HepG2 (cell line): ENCODE results near the gene FOSB. TPM values are rescaled to one million over a fixed set of nuclear protein-coding genes. Genes with fewer than 3 reads are reported as not detected.

Experiments used
- ARNT2 ChIP-seq: sonication (generic); formaldehyde crosslinking; IDR thresholded peaks from 2 replicates; pipeline ENCODE4 v1.8.0; 2022; ENCODE audit warnings: mild to moderate bottlenecking, low read depth, missing genetic modification reagents, moderate library complexity
- GATA4 ChIP-seq: sonication (generic); IDR thresholded peaks from 2 replicates; pipeline ENCODE4 v1.6.1; 2016; ENCODE audit warnings: antibody characterized with exemption, low read depth, borderline replicate concordance
- HNRNPLL ChIP-seq: fragments of 200-400 bp; formaldehyde crosslinking; IDR thresholded peaks from 2 replicates; pipeline ENCODE4 v1.6.1; 2017; ENCODE audit warnings: mild to moderate bottlenecking, low read depth, low read length; ENCODE audit not compliant: poor library complexity, severe bottlenecking
- KDM5B ChIP-seq: sonication (generic); formaldehyde crosslinking; IDR thresholded peaks from 2 replicates; pipeline ENCODE4 v1.4.0; 2020; ENCODE audit warnings: missing genetic modification reagents, mild to moderate bottlenecking, borderline replicate concordance
- KIAA2018 ChIP-seq: sonication (generic); formaldehyde crosslinking; IDR thresholded peaks from 2 replicates; pipeline ENCODE4 v1.5.0; 2020; ENCODE audit warnings: mild to moderate bottlenecking, missing genetic modification reagents, borderline replicate concordance
- RAD51 ChIP-seq: fragments of 450-650 bp; IDR thresholded peaks from 2 replicates; pipeline ENCODE4 v1.6.1; 2016; ENCODE audit warnings: borderline replicate concordance
- SRSF1 ChIP-seq: fragments of 200-400 bp; formaldehyde crosslinking; optimal IDR thresholded peaks from 2 replicates; pipeline ENCODE3; 2017; ENCODE audit warnings: mild to moderate bottlenecking, low read depth, low read length, moderate library complexity
- ZFX ChIP-seq: sonication (generic); formaldehyde crosslinking; IDR thresholded peaks from 2 replicates; pipeline ENCODE4 v1.4.0; 2020; ENCODE audit warnings: mild to moderate bottlenecking, low read depth, missing genetic modification reagents, moderate library complexity
- ZNF12 ChIP-seq: sonication (generic); formaldehyde crosslinking; IDR thresholded peaks from 2 replicates; pipeline ENCODE4 v1.5.0; 2020; ENCODE audit warnings: missing genetic modification reagents
- ZNF281 ChIP-seq: sonication (generic); formaldehyde crosslinking; IDR thresholded peaks from 2 replicates; pipeline ENCODE4 v1.4.0; 2020; ENCODE audit warnings: missing genetic modification reagents, borderline replicate concordance
- ZNF496 ChIP-seq: sonication (generic); formaldehyde crosslinking; IDR thresholded peaks from 2 replicates; pipeline ENCODE4 v1.8.1; 2023; ENCODE audit warnings: mild to moderate bottlenecking, moderate library complexity, missing genetic modification reagents; ENCODE audit not compliant: insufficient replicate concordance
- polyA plus RNA-seq, 8 experiments: library from polyadenylated mRNA; depleted of rRNA in 3 of 8; stranded (reverse) in 7 of 8; unstranded in 1 of 8; fragments of >200 nt; fragmentation: Illumina TruSeq in 4 of 8; extraction: Trizol in 4 of 8; gene quantifications; 2 replicates each; pipeline versions ENCODE4 v1.2.1 to v1.2.3, GENCODE V29; 2011 to 2016; ENCODE audit warnings: low read depth in 4 of 8, missing spikeins in 1 of 8, mixed read lengths in 1 of 8; ENCODE audit not compliant: insufficient read depth in 1 of 8
- total RNA-seq, 5 experiments: library from RNA; depleted of rRNA; stranded (reverse); fragments of >200 nt; fragmentation: Illumina TruSeq; extraction: Trizol; gene quantifications; 2 replicates each; pipeline ENCODE4 v1.2.3, GENCODE V29; 2016; ENCODE audit warnings: low read depth in 1 of 5
- TF ChIP-seq, protein P1 (sequence below), 2 experiments: IDR thresholded peaks; 2 replicates each; pipeline ENCODE4 v1.6.1; 2011 to 2012; ENCODE audit warnings: low read length in 2 of 2, borderline replicate concordance in 1 of 2, low read depth in 1 of 2, mild to moderate bottlenecking in 1 of 2, moderate library complexity in 1 of 2

Gene FOSB
- total and polyA plus RNA-seq, 2 of the 13 experiments (the other 11 are each of a cell fraction or from before 2014, with no cell fraction given), result 2.8 to 6.0 TPM

DNA sequence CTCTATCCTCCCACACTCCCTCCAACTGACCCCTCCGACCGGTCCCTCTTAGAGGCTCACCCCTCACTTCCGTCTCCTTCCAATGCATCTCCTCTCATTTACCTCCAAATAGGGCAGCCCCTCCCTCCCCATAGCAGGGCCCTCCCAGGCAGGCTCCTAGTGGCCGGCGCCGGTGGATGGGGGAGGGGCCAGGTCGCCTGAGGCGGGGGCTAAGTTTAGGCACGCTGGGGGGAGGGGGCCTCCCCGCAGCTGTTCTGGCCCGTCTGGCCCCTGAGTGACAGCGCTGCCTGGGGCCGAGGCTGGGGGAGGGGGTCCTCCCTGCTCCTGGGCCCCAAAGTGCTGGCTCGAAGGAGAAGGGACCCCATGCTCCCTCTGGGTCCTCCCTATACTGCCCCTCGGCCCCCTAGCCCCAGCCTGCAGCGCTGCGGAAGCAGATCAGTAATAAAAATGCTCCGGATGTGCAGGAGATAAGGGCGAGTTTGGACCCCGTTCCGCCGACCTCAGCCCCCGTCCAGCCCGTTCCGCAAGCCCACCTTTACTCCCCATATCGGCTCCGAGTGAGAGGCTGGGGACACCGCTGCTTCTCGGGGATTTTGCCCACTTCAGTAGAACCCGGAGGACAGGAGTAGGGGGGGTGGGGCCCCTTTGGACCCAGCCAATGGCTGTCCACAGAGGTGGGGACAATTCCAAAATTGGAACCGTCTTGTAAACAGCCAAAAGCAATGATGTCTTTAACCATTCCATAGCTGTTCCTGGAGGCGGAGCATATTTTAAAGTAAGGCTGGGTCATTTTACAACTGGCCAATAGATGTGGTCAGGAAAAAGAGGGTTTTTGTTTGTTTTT, 25.1 kb downstream of the FOSB start (continued):
- TF ChIP-seq ZFX (CRISPR knock-in tag) (peak; percentile 35; the same call in 1 of the 2 replicates), ARNT2 (0 out of 2 replicates have a peak, but pooled peaks have one; percentile 25), HNRNPLL (peak; percentile 22), RAD51 (no peak), SRSF1 (peak; percentile 41), GATA4 (no peak), ZNF12 (CRISPR knock-in tag) (no peak), KDM5B (CRISPR knock-in tag) (0 out of 2 replicates have a peak, but pooled peaks have one; percentile 24), ZNF281 (CRISPR knock-in tag) (peak; percentile 83), ZNF496 (CRISPR knock-in tag) (no peak), KIAA2018 (no peak)
- TF ChIP-seq, protein P1, sequence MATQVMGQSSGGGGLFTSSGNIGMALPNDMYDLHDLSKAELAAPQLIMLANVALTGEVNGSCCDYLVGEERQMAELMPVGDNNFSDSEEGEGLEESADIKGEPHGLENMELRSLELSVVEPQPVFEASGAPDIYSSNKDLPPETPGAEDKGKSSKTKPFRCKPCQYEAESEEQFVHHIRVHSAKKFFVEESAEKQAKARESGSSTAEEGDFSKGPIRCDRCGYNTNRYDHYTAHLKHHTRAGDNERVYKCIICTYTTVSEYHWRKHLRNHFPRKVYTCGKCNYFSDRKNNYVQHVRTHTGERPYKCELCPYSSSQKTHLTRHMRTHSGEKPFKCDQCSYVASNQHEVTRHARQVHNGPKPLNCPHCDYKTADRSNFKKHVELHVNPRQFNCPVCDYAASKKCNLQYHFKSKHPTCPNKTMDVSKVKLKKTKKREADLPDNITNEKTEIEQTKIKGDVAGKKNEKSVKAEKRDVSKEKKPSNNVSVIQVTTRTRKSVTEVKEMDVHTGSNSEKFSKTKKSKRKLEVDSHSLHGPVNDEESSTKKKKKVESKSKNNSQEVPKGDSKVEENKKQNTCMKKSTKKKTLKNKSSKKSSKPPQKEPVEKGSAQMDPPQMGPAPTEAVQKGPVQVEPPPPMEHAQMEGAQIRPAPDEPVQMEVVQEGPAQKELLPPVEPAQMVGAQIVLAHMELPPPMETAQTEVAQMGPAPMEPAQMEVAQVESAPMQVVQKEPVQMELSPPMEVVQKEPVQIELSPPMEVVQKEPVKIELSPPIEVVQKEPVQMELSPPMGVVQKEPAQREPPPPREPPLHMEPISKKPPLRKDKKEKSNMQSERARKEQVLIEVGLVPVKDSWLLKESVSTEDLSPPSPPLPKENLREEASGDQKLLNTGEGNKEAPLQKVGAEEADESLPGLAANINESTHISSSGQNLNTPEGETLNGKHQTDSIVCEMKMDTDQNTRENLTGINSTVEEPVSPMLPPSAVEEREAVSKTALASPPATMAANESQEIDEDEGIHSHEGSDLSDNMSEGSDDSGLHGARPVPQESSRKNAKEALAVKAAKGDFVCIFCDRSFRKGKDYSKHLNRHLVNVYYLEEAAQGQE (IDR thresholded peaks at IDR 0.05; ENCODE audit: borderline replicate concordance in 1 of 2, low read depth in 1 of 2, low read length in 2 of 2), result no peak
